OCI-LY3 (cell line): ENCODE results near the gene RAB31.

ENCODE experiments used
- H2AFZ ChIP-seq: fragments of 200-600, 300-600 bp; shearing (Covaris generic); 2 replicates; pipeline ENCODE4 v1.6.0; 2014; ENCODE audit warnings: antibody characterized with exemption, low read depth, low read length
- H3K27ac ChIP-seq: fragments of 200-600, 300-600 bp; sonication (generic); 2 replicates; pipeline ENCODE4 v1.5.1; 2014; ENCODE audit warnings: mild to moderate bottlenecking, low read length, moderate library complexity, mixed read lengths
- H3K27me3 ChIP-seq: fragments of 200-600, 300-600 bp; sonication (generic); 2 replicates; pipeline ENCODE4 v1.6.1; 2014; ENCODE audit warnings: low read depth, low read length, mixed read lengths
- H3K36me3 ChIP-seq: fragments of 200-600, 300-600 bp; sonication (generic); replicated peaks from 2 replicates; pipeline ENCODE3; 2014; ENCODE audit warnings: low read depth, low read length, mixed read lengths
- H3K4me1 ChIP-seq: fragments of 300-600, 200-600 bp; sonication (generic); 2 replicates; pipeline ENCODE4 v1.6.1; 2014; ENCODE audit warnings: low read length, mixed read lengths
- H3K4me2 ChIP-seq: fragments of 200-600, 300-600 bp; sonication (generic); 2 replicates; pipeline ENCODE4 v1.6.1; 2014; ENCODE audit warnings: low read length, mixed read lengths
- H3K4me3 ChIP-seq: fragments of 300-600, 200-600 bp; sonication (generic); 2 replicates; pipeline ENCODE4 v1.5.1; 2014; ENCODE audit warnings: antibody characterized with exemption, mild to moderate bottlenecking, low read length, moderate library complexity
- H3K79me2 ChIP-seq: fragments of 300-600, 200-600 bp; shearing (Covaris generic); 2 replicates; pipeline ENCODE4 v1.6.1; 2014; ENCODE audit warnings: mild to moderate bottlenecking, low read length, mixed read lengths
- H3K9ac ChIP-seq: fragments of 300-600, 200-600 bp; shearing (Covaris generic); 2 replicates; pipeline ENCODE4 v1.6.0; 2014; ENCODE audit warnings: mild to moderate bottlenecking, low read length, moderate library complexity
- H3K9me3 ChIP-seq: fragments of 200-600, 300-600 bp; shearing (Covaris generic); 2 replicates; pipeline ENCODE4 v1.6.1; 2014; ENCODE audit warnings: low read length, mixed read lengths; ENCODE audit not compliant: insufficient read depth
- H4K20me1 ChIP-seq: fragments of 200-600, 300-600 bp; sonication (generic); 2 replicates; pipeline ENCODE4 v1.6.1; 2016; ENCODE audit warnings: low read length, mixed read lengths; ENCODE audit not compliant: insufficient read depth
- CTCF ChIP-seq: fragments of 200-600, 300-600 bp; sonication (generic); IDR thresholded peaks from 2 replicates; pipeline ENCODE4 v1.5.1; 2014; ENCODE audit warnings: antibody characterized with exemption, low read length, low read depth
- EZH2phosphoT487 ChIP-seq: fragments of 200-600 bp; shearing (Covaris generic); IDR thresholded peaks from 2 replicates; pipeline ENCODE4 v1.6.1; 2018; ENCODE audit warnings: antibody characterized with exemption, mixed run types, low read depth

RAB31 gene

DNA sequence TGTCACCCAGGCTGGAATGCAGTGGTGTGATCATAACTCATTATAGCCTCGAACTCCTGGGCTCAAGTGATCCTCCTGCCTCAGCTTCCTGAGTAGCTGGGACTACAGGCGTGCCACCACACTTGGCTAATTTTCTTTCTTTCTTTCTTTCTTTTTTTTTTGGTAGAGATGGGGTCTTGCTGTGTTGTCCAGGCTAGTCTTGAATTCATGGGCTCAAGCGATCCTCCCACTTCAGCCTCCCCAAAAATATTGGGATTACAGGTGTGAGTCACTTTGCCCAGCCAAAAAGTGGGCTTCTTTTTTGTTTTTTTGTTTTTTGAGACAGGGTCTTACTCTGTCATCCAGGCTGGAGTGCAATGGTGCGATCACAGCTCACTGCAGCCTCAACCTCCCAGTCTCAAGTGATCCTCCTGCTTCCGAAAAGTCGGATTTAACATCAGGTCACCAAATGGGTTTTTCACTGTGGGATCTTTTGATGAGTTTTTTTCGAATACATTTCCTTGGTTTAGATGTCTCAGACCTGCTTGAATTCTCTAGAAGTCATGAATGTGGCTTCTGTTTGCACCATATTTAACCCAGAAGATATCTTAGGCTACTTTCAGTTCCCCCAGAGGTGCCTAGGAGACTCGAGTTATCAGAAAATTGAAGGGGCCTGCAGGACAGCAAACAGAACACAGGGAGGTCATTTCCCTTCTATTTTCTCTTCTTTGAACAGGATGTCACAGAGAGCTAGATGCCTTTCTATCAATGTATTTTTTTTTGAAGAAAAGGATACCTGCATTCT lies 8.9 kb downstream of the RAB31 start:
- TF ChIP-seq EZH2phosphoT487 = no peak
- TF ChIP-seq CTCF = no peak
- Histone ChIP-seq H3K9me3 (peaks cover 3% of the 10 kb centered on the region; the same call in 1 of the 2 replicates), H3K27me3 (no peaks in the 10 kb centered on the region), H4K20me1 (no peaks in the 10 kb centered on the region), H3K9ac (no peak overlapping the region), H3K79me2 (no peaks in the 10 kb centered on the region), H2AFZ (no peak overlapping the region), H3K4me1 (peaks cover 11% of the 10 kb centered on the region), H3K36me3 (peaks cover 3% of the 10 kb centered on the region), H3K4me2 (no peak overlapping the region), H3K4me3 (no peak overlapping the region), H3K27ac (no peak overlapping the region)

- no peak overlapping the region for H3K27ac ChIP-seq
- H3K36me3 ChIP-seq = no peaks in the 10 kb centered on the region
- H3K79me2 ChIP-seq = no peaks in the 10 kb centered on the region
- no peaks in the 10 kb centered on the region for H4K20me1 ChIP-seq
- H3K4me3 ChIP-seq = no peak overlapping the region
- H3K9me3 ChIP-seq = no peaks in the 10 kb centered on the region
- no peak overlapping the region for H3K4me2 ChIP-seq
- no peaks in the 10 kb centered on the region for H3K27me3 ChIP-seq
- H3K9ac ChIP-seq = no peak overlapping the region
- no peak for TF ChIP-seq CTCF
- TF ChIP-seq EZH2phosphoT487 = no peak
- H2AFZ ChIP-seq = no peak overlapping the region
- H3K4me1 ChIP-seq = peaks cover 6% of the 10 kb centered on the region; the same call in 1 of the 2 replicates
Measured at GRCh38 chr18:9719421-9719981, 11.4 kb downstream of the RAB31 start.

DNA sequence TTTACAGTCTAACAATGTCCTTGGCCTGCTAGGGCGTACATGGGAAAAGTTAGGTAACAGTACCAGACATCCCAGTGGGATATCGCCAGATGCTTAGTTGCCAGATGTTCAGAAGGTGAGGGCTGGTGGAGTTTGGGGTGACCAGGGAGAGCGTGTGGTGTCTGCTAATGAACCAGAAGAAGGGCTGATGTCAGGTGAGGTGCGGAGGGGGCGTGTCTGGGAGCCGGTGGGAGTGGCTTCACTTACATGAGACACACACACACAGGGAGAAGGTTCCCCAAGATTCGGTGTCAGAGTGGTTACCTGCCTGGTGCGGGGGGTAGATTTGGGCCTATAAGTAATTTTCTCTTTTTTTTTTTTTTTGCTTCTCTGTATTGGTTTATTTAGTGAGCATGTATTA lies 12.2 kb downstream of the RAB31 start:
- Histone ChIP-seq H2AFZ (no peak overlapping the region), H3K4me1 (peaks cover 6% of the 10 kb centered on the region; the same call in 1 of the 2 replicates), H3K9me3 (no peaks in the 10 kb centered on the region), H3K4me3 (no peak overlapping the region), H3K27me3 (no peaks in the 10 kb centered on the region), H3K79me2 (no peaks in the 10 kb centered on the region), H3K9ac (no peak overlapping the region), H3K27ac (no peak overlapping the region), H4K20me1 (no peaks in the 10 kb centered on the region), H3K36me3 (no peaks in the 10 kb centered on the region), H3K4me2 (no peak overlapping the region)
- no peak for TF ChIP-seq CTCF
- no peak for TF ChIP-seq EZH2phosphoT487

DNA sequence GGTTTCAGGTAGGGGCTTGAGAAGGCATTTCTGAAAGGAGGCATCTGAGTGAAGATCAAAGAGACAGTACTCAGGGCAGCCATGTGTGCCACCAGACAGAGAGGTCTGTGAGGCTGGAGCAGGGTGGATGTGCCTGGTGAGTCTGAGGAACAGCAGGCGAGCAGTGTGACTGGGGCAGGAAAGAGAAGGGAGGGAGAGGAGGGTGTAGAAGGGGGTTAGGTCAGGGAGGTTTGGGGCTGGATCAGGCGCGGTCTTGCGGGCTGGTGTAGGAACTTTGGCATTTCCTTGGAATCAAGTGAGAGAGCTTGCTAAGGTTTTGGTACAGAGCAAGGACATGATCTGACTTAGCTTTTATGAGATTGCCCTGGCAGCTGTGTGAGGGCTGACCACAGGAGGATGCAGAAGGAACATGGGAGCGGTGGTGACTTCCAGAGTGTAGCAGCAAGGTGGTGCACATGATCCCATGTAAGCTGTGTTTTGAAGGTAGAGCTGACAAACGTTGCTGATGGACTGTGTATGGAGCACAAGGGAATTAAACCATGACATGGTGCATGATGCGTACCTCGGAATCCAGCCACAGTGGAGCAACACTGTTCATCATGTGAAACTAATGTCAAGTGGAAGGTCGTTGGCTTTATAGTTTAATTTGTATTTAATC lies 13.9 kb downstream of the RAB31 start:
- TF ChIP-seq CTCF (no peak), EZH2phosphoT487 (no peak)

More for the DNA sequence above, 13.9 kb downstream of the RAB31 start:
- no peak overlapping the region for H3K4me2 ChIP-seq
- no peak overlapping the region for H3K27ac ChIP-seq
- H3K4me3 ChIP-seq = no peak overlapping the region
- peaks cover 5% of the 10 kb centered on the region; the same call in 1 of the 2 replicates for H3K4me1 ChIP-seq
- H2AFZ ChIP-seq = no peak overlapping the region
- no peaks in the 10 kb centered on the region for H3K36me3 ChIP-seq
- no peaks in the 10 kb centered on the region for H3K27me3 ChIP-seq
- no peaks in the 10 kb centered on the region for H4K20me1 ChIP-seq
- no peak overlapping the region for H3K9ac ChIP-seq
- no peaks in the 10 kb centered on the region for H3K79me2 ChIP-seq
- no peaks in the 10 kb centered on the region for H3K9me3 ChIP-seq
